GM18498 (cell line): ENCODE data around the gene PTPN11.
"Not testable (repeated sequence)": the region's sequence is repeated elsewhere in the genome, so short reads cannot be mapped to it uniquely, and the experiment has no call there.

Experiments
- ATAC-seq: cut with Tn5 transposase; IDR thresholded peaks from one replicate; pipeline ENCODE4 v1.9.1; 2021; ENCODE audit warnings: mild to moderate bottlenecking, moderate library complexity; ENCODE audit not compliant: unreplicated experiment

The PTPN11 gene

DNA sequence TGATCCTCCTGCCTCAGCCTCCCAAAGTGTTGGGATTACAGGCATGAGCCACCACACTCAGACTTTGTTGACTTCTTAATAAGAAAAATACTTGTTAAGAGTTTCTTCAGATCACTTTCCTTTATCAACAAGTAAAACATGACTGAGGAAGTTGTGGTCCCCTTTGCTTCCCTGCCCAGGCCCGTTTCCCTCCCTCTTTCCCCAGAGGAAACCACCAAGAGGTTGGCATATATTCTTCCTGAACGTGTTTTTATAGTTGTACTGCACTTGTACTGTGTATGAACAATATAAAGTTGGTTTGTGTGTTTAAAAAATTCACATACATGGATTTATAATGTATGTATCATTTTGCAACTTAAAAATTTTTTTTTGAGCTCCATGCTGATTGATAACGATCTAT, 28.4 kb downstream of the PTPN11 start:
- ATAC-seq, result no peak

DNA sequence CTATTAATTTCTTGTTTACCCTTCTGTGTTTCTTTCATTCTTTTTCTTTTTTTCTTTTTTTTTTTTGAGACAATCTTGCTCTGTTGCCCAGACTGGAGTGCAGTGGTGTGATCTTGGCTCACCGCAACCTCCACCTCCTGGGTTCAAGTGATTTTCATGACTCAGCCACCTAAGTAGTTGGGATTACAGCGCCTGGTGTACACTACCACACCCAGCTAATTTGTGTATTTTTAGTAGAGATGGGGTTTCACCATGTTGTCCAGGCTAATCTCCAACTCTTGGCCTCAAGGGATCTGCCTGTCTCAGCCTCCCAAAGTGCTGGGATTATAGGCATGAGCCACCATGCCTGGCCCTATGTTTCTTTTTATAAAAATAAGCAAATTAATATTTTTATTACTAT, 29.4 kb downstream of the PTPN11 start:
- ATAC-seq, result not testable (repeated sequence)

DNA sequence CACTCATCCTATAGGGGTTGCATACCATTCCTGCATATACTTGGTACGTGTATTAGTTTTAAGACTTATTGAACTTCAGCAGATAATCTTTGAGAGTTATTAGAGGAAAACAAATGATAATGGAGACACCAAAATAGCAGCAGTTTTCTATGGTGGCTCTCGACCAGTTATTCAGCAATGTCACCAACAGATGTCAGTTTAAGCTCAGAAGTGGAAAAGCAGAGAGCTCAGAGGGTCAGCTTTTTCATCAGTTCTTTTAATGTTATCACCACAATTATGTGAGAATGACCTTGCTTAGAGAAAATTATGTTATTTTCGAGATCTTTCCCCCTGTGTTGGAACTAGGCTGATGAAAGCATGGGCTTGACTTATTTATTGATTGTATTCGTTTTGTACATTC, 32.0 kb downstream of the PTPN11 start:
- no peak for ATAC-seq

DNA sequence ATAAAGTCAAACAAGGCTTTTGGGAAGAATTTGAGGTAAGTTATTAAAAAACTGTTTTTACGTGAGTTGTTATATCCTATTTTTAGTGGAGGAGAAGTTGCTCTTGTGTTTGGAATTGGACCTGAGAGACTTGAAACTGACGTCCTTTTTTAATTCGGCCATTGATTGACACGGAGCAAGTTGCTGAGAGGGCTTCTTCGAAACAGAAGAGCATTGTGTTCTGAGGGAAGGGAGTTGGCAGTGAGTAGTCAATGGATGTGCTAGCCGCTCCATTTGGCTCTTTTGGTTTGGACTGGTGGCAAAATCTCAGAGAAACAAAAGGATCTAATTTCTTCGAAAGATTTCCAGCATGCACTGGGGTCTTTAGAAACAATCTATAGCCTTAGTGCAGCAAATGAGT, 37.3 kb downstream of the PTPN11 start:
- no peak for ATAC-seq

DNA sequence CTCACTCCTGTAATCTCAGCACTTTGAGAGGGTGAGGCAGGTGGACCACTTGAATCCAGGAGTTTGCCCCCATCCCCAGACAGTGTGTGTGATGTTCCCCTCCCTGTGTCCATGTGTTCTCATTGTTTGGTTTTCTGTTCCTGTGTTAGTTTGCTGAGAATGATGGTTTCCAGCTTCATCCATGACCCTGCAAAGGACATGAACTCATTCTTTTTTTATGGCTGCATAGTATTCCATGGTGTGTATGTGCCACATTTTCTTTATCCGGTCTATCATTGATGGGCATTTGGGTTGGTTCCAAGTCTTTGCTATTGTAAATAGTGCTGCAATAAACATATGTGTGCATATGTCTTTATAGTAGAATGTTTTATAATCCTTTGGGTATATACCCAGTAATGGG, 38.4 kb downstream of the PTPN11 start:
- not testable (repeated sequence) for ATAC-seq

DNA sequence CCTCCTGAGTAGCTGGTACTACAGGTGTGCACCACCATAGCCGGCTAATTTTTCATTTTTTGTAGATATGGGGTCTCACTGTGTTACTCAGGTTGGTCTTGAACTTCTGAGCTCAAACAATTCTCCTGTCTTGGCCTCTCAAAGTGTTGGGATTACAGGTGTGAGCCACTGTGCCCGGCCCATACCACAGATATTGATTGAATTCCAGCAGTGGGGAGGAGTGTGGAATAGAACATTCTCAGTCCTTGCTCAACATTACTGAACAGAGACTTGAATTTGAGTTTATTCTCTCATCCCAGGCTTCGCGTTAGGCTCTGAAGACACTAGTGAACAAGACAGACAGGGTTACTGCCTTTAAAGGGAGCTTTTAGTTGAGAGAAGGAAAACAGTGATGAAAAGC, 39.6 kb downstream of the PTPN11 start:
- ATAC-seq, result no peak

DNA sequence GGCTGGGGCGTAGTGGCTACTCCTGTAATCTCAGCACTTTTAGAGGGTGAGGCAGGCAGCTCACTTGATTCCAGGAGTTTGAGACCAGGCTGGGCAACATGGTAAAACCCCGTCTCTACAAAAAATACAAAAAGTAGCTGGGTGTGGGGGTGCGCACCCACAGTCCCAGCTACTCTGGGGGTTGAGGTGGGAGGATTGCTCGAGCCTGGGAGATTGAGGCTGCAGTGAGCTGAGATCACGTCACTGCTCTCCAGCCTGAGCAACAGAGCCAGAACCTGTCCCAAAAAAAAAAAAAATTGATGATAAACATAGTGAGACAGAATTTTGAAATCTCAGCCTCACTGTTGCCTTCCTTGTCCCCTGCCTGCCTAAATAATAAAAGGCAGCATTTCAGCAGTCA, 40.0 kb downstream of the PTPN11 start:
- ATAC-seq, result no peak

DNA sequence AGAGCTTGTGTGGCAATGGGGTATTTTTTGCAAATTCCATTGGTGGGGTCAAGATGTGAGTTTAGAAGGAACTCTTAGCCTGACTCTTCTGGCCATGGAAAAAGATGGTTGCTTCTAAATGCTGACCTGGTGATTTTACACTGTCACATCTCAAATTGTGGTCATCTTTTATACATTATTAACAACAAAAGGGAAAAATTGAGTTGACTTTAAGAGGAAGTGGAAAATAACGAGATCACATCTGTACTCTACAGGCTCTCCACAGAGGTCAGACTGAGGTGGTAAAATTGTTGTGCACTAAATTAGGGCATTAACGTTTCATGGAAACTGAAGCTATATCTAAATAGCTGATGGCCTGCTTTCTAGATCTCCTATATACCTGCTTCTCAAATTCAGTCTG, 44.7 kb downstream of the PTPN11 start:
- no peak for ATAC-seq

DNA sequence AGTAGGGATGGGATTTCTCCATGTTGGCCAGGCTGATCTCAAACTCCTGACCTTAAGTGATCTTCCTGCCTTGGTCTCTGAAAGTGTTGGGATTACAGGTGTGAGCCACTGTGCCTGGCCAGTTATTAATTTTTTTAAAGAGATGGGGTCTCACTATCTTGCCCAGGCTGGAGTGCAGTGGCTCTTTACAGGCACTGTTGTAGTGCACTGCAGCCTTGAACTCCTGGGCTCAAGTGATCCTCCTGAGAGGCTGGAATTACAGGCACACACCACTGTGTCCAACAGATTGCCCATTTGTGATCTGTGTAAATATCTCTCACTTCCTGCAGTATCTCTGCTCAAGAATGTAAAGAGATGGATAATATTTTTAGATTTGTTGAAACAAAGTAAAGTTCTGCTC, 45.9 kb downstream of the PTPN11 start:
- ATAC-seq, result no peak

DNA sequence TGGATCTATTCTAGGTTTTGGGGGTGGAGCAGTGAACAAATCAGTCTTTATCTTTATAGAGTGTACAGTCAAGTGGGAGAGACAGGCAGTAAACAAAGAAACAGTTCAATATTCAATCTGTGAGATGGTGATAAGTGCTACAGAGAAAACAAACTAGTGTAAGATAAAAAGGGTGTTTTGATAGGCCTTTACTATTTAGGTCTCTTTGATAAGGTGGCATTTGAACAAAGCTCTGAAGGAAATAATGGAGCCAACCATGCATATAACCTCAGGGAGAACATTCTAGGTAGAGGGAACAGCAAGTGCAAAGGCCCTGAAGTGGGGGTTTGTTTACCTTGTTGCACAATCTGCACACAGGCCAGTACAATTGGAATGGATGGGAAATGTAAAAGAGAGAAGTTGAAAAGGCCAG, 47.3 kb downstream of the PTPN11 start:
- no peak for ATAC-seq

DNA sequence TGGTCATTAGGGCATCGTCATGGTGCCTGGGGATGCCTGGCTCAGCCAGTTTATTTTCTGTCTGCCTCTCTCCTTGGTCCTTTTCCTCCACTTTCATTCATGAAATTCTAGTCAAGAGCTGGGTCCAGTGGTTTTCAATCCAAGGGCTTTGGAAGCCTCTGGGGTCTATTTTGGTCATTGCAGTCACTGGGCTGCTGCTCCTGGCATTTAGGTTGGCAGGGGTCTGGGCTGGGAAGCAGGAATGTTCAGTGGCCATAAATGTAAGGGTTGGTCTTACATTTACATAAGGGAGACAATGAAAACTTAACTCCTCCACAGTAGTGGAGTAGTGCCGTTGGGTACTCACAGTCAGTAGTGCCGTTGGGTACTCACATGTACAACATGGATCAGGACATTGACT, 48.1 kb downstream of the PTPN11 start:
- ATAC-seq, result no peak

DNA sequence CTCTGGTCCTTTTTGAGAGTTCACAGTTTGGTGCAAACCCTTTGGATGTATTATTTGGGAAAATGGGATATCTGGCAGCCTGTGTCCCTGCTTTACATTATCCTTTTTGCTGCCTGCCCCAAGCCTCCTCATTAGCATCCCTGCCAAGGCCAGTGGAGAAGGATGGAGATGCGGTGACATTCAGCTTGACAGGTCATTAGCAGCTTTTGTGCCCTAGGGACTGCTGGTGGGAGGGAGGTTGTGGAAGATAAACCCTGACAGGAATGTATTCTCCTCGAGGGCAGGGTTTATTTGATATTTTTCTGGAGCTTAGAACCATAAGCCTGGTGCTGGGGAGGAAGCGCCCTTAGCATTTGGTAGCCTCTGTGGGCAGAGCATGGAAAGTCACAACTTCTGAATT, 49.3 kb downstream of the PTPN11 start:
- ATAC-seq, result no peak

DNA sequence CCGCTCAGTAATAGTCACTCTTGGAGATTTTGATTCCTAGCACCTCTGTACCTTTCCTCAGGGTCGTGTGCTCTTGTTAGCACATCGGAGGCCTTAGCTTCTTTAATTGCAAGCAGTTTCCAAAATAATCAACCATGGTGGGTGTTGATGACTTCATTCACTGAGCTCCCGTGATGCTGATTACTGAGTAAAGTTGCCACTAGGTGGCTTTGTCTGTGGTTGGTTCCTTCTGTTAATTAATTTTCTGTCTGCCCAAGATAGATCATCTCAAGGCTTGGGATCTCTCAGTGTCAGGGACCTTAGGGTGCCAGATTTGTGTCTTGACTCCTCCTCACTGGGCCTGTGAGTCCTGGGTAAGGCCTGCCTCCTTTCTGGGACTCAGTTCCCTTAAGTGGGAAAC, 54.3 kb downstream of the PTPN11 start:
- ATAC-seq, result no peak

DNA sequence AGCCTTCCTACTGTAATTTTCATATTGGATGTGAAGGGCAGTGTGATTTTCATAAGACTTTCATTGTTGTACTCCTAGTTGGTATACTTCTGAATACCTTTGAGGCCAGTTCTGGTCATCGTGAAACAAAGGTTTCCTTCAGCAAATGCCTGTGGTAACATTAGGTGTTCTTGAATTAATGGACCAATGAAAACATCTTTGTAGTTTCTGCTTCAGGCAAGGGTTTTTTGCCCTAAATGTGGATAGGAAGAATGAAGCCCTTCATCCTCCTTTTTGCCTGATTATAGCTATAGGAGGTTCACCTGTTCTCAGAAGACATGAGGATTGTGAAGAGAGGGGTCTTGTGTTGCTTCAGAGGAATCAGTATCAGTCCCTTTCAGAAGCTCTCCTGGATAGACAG, 60.7 kb downstream of the PTPN11 start:
- no peak for ATAC-seq

DNA sequence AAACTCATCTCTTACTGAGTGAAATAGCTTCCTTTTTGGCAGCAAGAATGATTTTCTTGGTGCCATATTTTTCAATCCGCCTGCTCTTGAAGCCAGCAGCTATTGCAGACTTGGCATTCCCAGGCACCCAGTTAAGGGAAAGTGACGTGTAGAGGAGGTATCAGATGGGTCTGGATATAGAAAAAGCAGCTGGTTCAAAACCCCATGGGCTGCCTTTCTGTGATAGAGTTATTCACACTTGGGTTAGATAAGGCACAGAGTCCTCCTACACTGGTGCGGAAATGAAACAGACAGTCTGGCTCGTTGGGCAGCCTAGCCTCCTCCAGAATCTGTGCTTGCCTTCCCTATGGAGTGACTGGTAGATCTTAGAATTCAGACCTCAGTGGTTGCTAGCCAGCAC, 62.2 kb downstream of the PTPN11 start:
- ATAC-seq, result no peak

DNA sequence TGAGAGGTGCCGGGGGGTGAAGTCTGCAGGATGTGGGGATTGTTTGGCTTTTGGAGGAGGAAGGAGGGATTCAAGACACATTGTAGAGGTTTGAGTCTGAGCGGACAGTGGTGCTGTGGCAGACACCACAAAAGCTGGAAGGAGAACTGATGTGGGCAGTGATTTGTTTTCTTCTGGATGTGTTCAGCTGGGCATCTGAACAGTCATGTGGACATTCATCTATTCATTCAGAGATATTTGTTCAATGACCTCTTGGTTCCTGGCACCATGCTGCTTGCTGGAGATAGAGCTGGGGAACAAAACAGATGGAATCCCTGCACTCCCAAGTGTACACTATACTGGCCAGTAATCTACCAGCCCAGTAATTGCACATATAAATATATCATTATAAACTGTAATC, 64.0 kb downstream of the PTPN11 start:
- ATAC-seq, result no peak

DNA sequence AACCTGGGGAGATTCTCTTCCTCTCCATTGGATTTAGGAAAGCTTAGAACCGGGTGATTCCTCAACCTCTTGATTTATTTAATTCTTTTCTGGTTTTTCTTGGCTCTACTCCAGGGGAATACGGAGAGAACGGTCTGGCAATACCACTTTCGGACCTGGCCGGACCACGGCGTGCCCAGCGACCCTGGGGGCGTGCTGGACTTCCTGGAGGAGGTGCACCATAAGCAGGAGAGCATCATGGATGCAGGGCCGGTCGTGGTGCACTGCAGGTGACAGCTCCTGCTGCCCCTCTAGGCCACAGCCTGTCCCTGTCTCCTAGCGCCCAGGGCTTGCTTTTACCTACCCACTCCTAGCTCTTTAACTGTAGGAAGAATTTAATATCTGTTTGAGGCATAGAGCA, 67.6 kb downstream of the PTPN11 start:
- ATAC-seq, result no peak

DNA sequence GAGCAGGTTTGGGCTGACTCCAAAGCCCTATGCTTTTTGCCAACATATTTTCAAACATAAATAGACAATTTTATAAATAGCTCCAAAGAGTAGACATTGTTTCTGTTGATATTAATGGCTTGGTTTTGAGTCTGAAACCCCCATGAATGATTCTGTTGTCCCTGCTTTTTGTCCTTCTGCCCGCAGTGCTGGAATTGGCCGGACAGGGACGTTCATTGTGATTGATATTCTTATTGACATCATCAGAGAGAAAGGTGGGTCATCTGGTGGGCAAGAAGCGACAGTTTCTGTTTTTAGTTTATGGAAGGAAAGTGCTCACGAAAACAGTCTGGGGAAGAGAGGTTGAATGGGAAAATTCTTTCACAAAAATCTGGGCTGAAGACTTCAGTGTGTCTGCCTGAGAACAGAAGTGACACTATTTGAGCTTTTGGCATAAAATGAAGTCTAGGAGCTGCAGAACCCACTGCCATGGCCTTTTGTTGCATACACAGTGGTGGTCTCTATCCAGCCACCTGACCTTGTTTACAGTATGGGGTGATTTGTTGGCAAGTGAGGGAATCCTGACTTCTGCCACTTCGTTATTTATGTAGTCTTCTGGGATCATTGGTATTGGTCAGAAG, 69.6 kb downstream of the PTPN11 start:
- ATAC-seq, result no peak

DNA sequence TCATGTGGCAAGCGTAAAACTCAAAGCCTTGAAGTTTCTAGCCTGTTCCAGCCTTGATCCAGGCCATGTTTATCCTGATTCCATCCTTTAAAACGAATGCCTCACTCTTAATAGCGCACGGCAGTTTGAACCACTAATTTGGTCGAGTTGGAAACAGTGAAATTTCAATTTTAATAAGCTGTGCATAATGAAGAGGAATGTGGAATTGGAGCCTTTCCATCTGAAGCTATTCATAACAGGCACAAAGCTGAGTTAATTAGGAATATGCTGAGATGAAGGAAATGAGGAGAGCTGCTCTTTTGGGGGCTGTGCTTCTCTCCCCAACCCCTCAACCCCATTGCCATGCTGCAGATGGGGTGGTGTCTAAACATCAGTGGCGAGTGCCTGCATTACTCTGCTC, 70.7 kb downstream of the PTPN11 start:
- ATAC-seq, result no peak

DNA sequence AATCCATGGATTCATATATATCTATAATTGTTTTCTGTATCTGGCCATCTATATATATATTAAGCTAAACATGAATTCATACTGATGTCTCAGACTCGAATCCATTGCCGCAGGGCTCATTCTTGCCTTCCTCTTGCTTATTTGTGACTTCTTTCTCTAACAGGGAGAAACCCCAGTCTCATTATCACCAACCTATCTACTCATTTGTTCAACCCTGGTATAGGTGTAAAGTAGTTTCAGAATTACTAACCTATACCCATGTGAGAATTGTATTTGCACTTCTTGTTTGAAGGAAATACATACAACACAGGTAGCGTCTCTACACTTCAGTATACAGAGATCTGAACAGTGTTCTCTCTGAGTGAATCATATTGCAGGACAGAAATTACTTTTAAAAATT, 77.7 kb downstream of the PTPN11 start:
- ATAC-seq, result peak; percentile 81

DNA sequence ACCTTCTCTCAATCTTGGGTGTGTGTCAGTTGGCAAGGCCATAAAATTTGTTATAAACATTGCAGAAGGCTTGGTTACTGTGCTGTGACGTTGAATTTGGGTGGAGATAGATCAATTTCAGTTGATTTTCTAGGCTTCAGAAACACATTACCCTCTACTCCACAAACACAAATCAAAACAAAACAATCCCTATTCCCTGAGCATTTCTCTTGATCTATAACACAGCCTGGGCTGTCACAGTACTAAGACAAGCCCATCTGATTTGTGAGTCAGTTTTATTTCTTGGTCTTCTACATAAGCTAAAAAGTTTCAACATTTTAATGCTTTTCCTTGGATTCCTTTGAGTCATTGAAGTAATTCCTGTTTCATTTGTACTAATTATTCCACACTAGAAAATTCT, 79.8 kb downstream of the PTPN11 start:
- ATAC-seq, result no peak

DNA sequence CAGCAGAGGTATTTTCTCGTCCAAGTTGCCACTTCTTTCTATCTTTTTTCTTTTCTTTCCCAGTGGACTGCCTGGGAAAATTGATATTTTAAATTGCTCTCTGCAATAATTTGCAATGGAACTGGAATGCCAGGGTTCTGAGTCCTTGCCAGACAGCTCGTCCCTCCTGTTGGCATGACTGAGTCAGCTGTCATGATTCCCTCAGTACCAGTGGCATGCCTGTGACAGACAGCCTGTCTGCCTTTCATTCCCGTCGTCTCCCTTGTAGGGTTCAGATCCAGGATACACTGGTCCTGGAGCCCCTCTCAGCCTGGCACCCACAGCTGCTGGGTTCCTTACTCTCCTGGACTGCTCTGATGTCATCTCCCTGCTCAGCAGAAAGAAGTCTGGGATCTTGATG, 84.8 kb downstream of the PTPN11 start:
- no peak for ATAC-seq

DNA sequence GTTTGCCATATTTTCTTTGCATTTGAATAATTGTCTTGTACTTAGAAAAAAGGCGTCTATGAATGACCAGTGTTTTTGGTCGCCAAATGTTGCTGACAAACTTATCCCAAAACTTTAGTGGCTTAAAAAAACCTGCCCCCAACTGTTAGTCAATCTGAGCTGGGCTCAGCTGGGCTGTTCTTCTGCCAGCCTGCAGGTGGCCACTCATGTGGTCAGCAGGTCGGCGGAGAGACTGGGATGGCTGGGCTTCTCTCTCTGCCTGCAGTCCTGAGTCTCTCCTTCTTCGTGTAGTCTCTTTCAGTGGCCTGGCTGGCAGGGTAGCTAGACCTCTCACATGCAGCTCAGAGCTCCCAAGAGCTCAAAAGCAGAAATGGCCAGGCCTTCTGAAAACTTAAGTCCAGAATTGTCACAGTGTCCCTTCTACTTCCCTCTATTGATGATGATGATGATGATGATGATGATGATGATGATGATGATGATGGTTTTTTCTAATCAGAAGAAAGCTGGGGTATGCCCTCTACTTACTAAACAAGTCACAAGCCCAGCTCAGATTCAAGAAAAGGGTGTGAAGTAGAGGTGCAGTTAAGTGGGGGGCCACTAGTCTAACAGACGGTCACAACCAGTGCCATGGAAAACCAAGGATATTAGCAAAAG, 87.9 kb downstream of the PTPN11 start:
- ATAC-seq, result no peak
